Neural progenitor cell (in vitro differentiated cells): Measurements from ENCODE around the gene DNM2.

Experiments
- EZH2 ChIP-seq: fragments of 200-600 bp; sonication (generic); IDR thresholded peaks from 2 replicates; pipeline ENCODE4 v1.6.1; 2017; ENCODE audit warnings: antibody characterized with exemption, mild to moderate bottlenecking, moderate library complexity
- EZH2phosphoT487 ChIP-seq: fragments of 200-600 bp; sonication (generic); IDR thresholded peaks from 2 replicates; pipeline ENCODE4 v1.6.1; 2017; ENCODE audit warnings: antibody characterized with exemption
- TF ChIP-seq, protein P1 (sequence below): fragments of 200-600 bp; sonication (generic); IDR thresholded peaks from 2 replicates; pipeline ENCODE4 v1.5.1; 2017; ENCODE audit warnings: antibody characterized with exemption, mild to moderate bottlenecking

DNA sequence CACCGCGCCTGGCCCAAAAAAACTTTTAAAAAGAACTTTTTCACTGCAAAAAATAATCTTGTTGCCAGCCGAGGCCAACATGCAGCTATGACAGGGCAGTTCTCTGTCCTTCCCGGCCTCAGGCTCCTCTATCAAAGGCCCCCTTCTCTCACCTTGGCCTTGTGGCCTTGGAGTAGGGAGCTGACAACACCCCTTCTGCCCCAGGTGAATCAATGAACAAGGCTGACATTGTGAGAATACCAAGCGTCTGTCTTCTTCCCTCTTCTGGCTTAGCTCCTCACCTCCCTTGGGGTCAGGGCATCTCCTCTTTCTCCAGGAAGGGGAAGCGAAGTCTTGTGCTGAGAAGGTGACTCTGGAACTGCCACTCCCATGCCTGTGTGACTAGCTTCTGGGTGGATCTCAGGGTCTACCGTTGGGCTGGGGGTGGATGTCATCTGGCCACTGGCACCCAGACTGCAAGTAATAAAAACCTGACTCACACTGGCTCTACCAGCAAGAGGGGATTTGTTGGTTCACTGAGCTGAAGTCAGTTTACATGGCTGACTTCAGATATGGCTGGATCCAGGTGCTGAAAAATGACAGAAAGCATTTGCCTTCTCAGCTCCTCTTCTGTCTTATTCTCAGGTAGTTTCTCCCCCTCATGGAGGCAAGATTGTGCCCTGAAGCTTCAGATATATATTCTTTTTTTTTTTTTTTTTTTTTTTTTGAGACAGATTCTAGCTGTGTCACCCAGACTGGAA lies 136.6 kb downstream of the DNM2 start:
- TF ChIP-seq EZH2phosphoT487, result no peak
- TF ChIP-seq, protein P1, sequence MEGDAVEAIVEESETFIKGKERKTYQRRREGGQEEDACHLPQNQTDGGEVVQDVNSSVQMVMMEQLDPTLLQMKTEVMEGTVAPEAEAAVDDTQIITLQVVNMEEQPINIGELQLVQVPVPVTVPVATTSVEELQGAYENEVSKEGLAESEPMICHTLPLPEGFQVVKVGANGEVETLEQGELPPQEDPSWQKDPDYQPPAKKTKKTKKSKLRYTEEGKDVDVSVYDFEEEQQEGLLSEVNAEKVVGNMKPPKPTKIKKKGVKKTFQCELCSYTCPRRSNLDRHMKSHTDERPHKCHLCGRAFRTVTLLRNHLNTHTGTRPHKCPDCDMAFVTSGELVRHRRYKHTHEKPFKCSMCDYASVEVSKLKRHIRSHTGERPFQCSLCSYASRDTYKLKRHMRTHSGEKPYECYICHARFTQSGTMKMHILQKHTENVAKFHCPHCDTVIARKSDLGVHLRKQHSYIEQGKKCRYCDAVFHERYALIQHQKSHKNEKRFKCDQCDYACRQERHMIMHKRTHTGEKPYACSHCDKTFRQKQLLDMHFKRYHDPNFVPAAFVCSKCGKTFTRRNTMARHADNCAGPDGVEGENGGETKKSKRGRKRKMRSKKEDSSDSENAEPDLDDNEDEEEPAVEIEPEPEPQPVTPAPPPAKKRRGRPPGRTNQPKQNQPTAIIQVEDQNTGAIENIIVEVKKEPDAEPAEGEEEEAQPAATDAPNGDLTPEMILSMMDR, result no peak
- TF ChIP-seq EZH2, result no peak
